RWPE2 (cell line): ENCODE data around the gene CTSG.
"Not testable (repeated sequence)": the region's sequence is repeated elsewhere in the genome, so short reads cannot be mapped to it uniquely, and the experiment has no call there.

Experiments used
- ATAC-seq: fragments of 200-7000 bp; cut with Tn5 transposase; 3 replicates; pipeline ENCODE4 v1.9.1; 2021; ENCODE audit warnings: low read depth
- DNase-seq: peaks from one replicate; pipeline ENCODE4 v3.0.0-alpha.2; 2020; ENCODE audit warnings: low spot score
- H3K27ac ChIP-seq: fragments of 450-650 bp; 2 replicates; pipeline ENCODE4 v1.5.1; 2017; ENCODE audit warnings: mild to moderate bottlenecking; ENCODE audit not compliant: poor library complexity, severe bottlenecking
- H3K27me3 ChIP-seq: fragments of 250-450 bp; sonication (Bioruptor Pico); 2 replicates; pipeline ENCODE4 v1.5.1; 2021; ENCODE audit warnings: mild to moderate bottlenecking, moderate library complexity; ENCODE audit not compliant: insufficient read depth, poor library complexity, severe bottlenecking
- H3K36me3 ChIP-seq: fragments of 250-450 bp; sonication (Bioruptor Pico); 2 replicates; pipeline ENCODE4 v1.5.1; 2020; ENCODE audit warnings: low read depth, mild to moderate bottlenecking, moderate library complexity
- H3K4me1 ChIP-seq: fragments of 250-450 bp; sonication (Bioruptor Pico); 2 replicates; pipeline ENCODE4 v1.5.1; 2021; ENCODE audit warnings: mild to moderate bottlenecking, moderate library complexity; ENCODE audit not compliant: insufficient read depth, poor library complexity, severe bottlenecking
- H3K4me3 ChIP-seq: fragments of 250-450 bp; sonication (Bioruptor Pico); 2 replicates; pipeline ENCODE4 v1.5.1; 2021; ENCODE audit warnings: mild to moderate bottlenecking, moderate library complexity; ENCODE audit not compliant: severe bottlenecking
- H3K9me3 ChIP-seq: fragments of 250-450 bp; sonication (Bioruptor Pico); 2 replicates; pipeline ENCODE4 v1.5.1; 2021; ENCODE audit warnings: mild to moderate bottlenecking, moderate library complexity; ENCODE audit not compliant: severe bottlenecking
- CTCF ChIP-seq: fragments of 450-650 bp; IDR thresholded peaks from one replicate; pipeline ENCODE4 v1.5.1; 2017; ENCODE audit warnings: mild to moderate bottlenecking, moderate library complexity; ENCODE audit not compliant: poor library complexity, severe bottlenecking

CTSG gene

GRCh38 chr14:24574206-24574774 is 1.8 kb downstream of the CTSG start:
- no peaks in the 10 kb centered on the region for H3K4me1 ChIP-seq
- H3K4me3 ChIP-seq = no peak overlapping the region
- peaks cover 5% of the 10 kb centered on the region for H3K27me3 ChIP-seq
- no peaks in the 10 kb centered on the region for H3K9me3 ChIP-seq
- H3K36me3 ChIP-seq = no peaks in the 10 kb centered on the region
- ATAC-seq = no peak
- no peak overlapping the region for H3K27ac ChIP-seq
- no peak for TF ChIP-seq CTCF
- no peak for DNase-seq

DNA sequence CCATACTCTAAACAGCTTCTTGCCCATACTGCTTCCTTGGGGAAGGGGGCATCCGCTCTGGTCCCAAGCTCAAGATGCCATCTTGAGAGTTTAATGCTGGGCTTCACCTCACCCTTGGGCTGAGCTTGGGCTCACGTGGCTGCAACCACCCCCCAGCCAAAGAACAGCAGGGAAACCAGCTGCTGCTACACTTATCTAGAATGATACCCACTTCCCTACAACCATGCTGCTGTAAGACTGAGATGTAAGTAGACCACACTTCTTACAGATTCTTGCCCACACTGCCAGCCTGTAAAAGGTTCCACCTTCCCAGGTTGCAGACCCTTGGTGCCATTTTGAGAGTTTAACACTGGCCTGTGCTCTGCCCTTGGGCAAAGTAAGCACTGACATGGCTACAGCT is 9.7 kb downstream of the CTSG start:
- H3K9me3 ChIP-seq = peaks cover 8% of the 10 kb centered on the region
- H3K27ac ChIP-seq = no peak overlapping the region
- H3K4me3 ChIP-seq = no peak overlapping the region
- ATAC-seq (no peak), DNase-seq (no peak)
- no peaks in the 10 kb centered on the region for H3K36me3 ChIP-seq
- no peak for TF ChIP-seq CTCF
- H3K27me3 ChIP-seq = no peaks in the 10 kb centered on the region
- H3K4me1 ChIP-seq = no peaks in the 10 kb centered on the region

DNA sequence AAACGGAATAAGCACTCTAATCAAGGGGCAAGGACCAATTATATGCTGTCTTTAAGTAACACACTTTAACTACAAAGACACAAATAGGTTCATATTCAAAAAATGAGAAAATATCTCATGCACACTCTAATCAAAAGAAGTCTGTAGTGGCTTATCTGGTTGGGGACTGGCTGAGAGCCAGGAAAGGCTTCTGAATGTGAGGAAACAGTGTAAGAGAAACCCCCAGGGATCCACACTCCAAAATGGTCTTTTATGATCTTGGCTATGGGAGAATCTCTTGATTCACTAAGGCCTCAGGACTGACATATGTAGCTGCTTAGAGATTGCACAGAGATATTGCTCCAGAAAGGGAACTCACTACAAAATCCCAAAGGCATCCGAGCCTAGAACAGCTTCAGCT is 10.3 kb downstream of the CTSG start:
- Histone ChIP-seq H3K9me3 (peaks cover 8% of the 10 kb centered on the region), H3K27me3 (no peaks in the 10 kb centered on the region), H3K27ac (no peak overlapping the region), H3K4me1 (no peaks in the 10 kb centered on the region), H3K4me3 (no peak overlapping the region), H3K36me3 (no peaks in the 10 kb centered on the region)
- no peak for DNase-seq
- ATAC-seq = no peak
- TF ChIP-seq CTCF = no peak

GRCh38 chr14:24563505-24563904 is 12.5 kb downstream of the CTSG start:
- Histone ChIP-seq H3K4me3 (no peak overlapping the region), H3K4me1 (no peaks in the 10 kb centered on the region), H3K27me3 (no peaks in the 10 kb centered on the region), H3K9me3 (peaks cover 8% of the 10 kb centered on the region), H3K36me3 (no peaks in the 10 kb centered on the region), H3K27ac (no peak overlapping the region)
- no peak for DNase-seq
- no peak for ATAC-seq
- TF ChIP-seq CTCF = no peak

DNA sequence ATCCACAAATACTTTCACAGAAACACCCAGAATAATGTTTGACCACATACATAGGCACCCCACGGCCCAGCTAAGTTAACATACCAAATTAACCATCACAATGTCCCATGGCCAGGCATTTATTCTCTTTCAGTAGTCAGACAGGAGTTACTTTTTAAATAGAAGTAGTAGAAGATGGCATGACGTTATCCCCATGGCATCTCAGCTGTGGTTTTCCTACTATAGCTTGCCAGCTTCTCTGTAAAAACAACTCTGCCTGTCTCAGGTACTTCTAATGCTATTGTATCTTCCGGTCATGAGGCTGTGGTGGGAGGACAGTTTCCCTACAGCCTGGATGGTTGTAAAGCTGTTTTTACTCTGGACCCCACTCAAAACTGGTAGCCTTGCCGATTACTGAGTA is 19.3 kb downstream of the CTSG start:
- Histone ChIP-seq H3K9me3 (no peaks in the 10 kb centered on the region), H3K4me1 (peaks cover 4% of the 10 kb centered on the region), H3K36me3 (no peaks in the 10 kb centered on the region), H3K27ac (peak overlapping the region; percentile 33), H3K4me3 (no peak overlapping the region), H3K27me3 (no peaks in the 10 kb centered on the region)
- DNase-seq (no peak), ATAC-seq (peak; percentile 98)
- no peak for TF ChIP-seq CTCF

DNA sequence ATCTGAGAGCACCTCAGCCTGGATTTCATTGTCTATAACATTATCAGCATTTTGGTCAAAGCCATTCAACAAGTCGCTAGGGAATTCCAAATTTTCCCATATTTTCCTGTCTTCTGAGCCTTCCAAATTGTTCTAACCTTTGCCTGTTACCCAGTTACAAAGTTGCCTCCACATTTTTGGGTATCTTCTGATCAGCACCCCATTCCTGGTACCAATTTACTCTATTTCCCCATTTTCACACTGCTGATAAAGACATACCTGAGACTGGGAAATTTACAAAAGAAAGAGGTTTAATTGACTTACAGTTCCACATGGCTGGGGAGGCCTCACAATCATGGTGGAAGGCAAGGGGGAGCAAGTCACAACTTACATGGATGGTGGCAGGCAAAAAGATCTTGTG is 27.0 kb downstream of the CTSG start:
- not testable (repeated sequence) for DNase-seq, H3K27ac ChIP-seq, H3K4me1 ChIP-seq, H3K36me3 ChIP-seq, ATAC-seq, H3K27me3 ChIP-seq, H3K4me3 ChIP-seq, H3K9me3 ChIP-seq
